Activated CD4-positive, alpha-beta T cell treated with anti-CD3 and anti-CD28 coated beads for 36 hours (primary cell): ENCODE results near the gene NANOS3. TPM values are rescaled to one million over a fixed set of nuclear protein-coding genes. Genes with fewer than 3 reads are reported as not detected.
A peak's percentile ranks its signal among the peaks of the same experiment; 100 is the strongest.

Experiments
- ATAC-seq: fragments of 200-7000 bp; cut with Tn5 transposase; one replicate; pipeline ENCODE4 v1.10.0; 2021; ENCODE audit warnings: mild to moderate bottlenecking, moderate library complexity
- CTCF ChIA-PET: fragments of 350-600 bp; sonication (Branson Sonifier 250); formaldehyde crosslinking; loops from one replicate; lab custom pipeline; 2021; ENCODE audit warnings: antibody characterized with exemption; lab: Charles Lee
- POLR2A ChIA-PET: fragments of 350-600 bp; sonication (Branson Sonifier 250); formaldehyde crosslinking; loops from one replicate; lab custom pipeline; 2021; ENCODE audit warnings: antibody characterized with exemption, inconsistent platforms; lab: Charles Lee
- DNase-seq: peaks from one replicate; pipeline ENCODE4 v3.0.0-alpha.2; 2020
- H3K27ac Mint-ChIP-seq: one replicate; pipeline ENCODE4 v1.8.0; 2021; ENCODE audit warnings: mixed read lengths
- H3K27me3 Mint-ChIP-seq: one replicate; pipeline ENCODE4 v1.8.0; 2021; ENCODE audit warnings: mixed read lengths
- H3K36me3 Mint-ChIP-seq: one replicate; pipeline ENCODE4 v1.8.0; 2021; ENCODE audit warnings: low read depth, mixed read lengths
- H3K4me1 Mint-ChIP-seq: one replicate; pipeline ENCODE4 v1.8.0; 2021; ENCODE audit warnings: mixed read lengths
- H3K4me3 Mint-ChIP-seq: one replicate; pipeline ENCODE4 v1.8.0; 2021; ENCODE audit warnings: mild to moderate bottlenecking, moderate library complexity, mixed read lengths
- H3K9me3 Mint-ChIP-seq: one replicate; pipeline ENCODE4 v1.8.0; 2021; ENCODE audit warnings: low read depth, mixed read lengths
- intact Hi-C, 2 experiments: fragments of 100-400 bp; cut with DNase I in 1 of 2; cut with micrococcal nuclease in 1 of 2; formaldehyde crosslinking; loops; one replicate each; pipeline versions ENCODE4 v1.14.2 to v1.15.1; 2022 to 2024; cut with DNase I, micrococcal nuclease
- total RNA-seq, 2 experiments: library from RNA; stranded (reverse); gene quantifications; one replicate each; pipeline ENCODE4 v1.2.3, GENCODE V29; 2021

The NANOS3 gene
- total RNA-seq, 2 experiments from 2014 or later = 1.2 to 1.6 TPM

DNA sequence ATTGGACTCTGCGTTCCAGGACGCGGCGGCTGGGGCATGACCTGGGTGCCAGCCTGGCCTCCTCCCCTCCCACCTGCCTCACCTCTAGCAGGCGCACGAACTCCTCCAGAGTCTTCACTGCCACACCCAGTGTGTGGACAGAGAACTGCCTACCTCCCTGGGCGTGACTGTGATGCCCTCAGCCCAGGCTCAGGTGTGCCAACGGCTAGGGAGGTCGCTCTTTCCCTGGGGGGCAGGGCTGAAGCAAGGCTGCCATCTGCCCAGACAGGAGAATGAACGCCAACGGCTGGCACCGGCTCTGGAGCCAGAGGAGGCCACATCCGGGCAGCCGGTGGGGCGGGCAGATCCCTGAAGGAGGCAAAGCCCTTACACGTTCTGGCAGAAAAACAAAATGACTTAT is 11.3 kb downstream of the NANOS3 start:
- ATAC-seq = no peak
- H3K36me3 Mint-ChIP-seq = no peaks in the 10 kb centered on the region
- H3K9me3 Mint-ChIP-seq = no peaks in the 10 kb centered on the region
- no peaks in the 10 kb centered on the region for H3K27me3 Mint-ChIP-seq
- peaks cover 6% of the 10 kb centered on the region for H3K4me1 Mint-ChIP-seq
- H3K4me3 Mint-ChIP-seq = no peak overlapping the region
- DNase-seq = no peak
- POLR2A ChIA-PET = no interaction called here
- intact Hi-C loops = no loop called here
- no peak overlapping the region for H3K27ac Mint-ChIP-seq
- CTCF ChIA-PET = interaction anchor here (0.8 kb wide), 1 partner anchor 171 kb away, joined by 3 read pairs; no protein-coding TSS in a partner anchor

DNA sequence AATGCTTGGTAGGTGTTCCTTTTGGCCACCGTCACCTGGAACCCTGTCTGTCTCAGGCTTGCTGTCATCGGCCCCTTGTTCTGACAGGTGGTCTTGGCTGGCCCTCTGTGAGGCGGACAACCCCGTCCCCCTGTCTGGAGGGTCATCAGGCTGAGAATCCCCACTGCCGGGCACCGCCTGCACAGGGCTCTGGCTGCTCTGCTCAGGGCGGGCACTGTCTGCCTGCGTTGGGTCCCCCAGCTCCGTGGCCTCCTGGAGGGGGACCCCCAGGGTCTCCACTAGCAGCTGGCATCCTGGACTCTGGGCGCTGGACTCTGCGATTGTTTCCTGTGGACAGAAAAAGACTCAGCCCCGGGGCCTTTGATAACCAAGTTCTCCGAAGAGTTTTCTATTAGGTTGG is 13.2 kb downstream of the NANOS3 start:
- DNase-seq (no peak), ATAC-seq (no peak)
- Mint-ChIP-seq H3K36me3 (no peaks in the 10 kb centered on the region), H3K4me3 (no peak overlapping the region), H3K9me3 (no peaks in the 10 kb centered on the region), H3K27ac (no peak overlapping the region), H3K4me1 (no peaks in the 10 kb centered on the region), H3K27me3 (no peaks in the 10 kb centered on the region)
- intact Hi-C loops = no loop called here
- ChIA-PET POLR2A (no interaction called here), CTCF (no interaction called here)

DNA sequence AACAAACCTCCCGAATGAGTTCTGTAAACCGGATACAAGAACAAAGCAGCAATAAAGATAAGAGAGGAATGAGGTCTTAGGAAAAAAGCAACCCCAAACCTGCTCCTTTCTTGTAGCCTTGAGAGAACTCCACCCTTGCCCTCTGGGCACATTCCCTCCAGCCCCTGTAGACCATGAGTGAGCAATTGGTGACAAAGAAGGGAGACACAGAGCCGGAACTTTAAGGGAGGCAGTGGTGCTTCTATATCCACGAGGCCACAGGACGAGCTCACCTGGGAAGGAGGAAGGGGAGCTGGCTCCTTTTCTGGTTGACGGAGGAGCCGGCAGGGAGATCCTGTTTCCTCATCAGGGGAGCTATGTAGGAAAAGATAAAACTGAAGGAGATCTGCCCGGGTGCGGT is 15.9 kb downstream of the NANOS3 start:
- no peaks in the 10 kb centered on the region for H3K27me3 Mint-ChIP-seq
- H3K36me3 Mint-ChIP-seq = no peaks in the 10 kb centered on the region
- H3K4me3 Mint-ChIP-seq = no peak overlapping the region
- no peaks in the 10 kb centered on the region for H3K9me3 Mint-ChIP-seq
- ATAC-seq = no peak
- intact Hi-C loops = no loop called here
- DNase-seq = no peak
- ChIA-PET POLR2A (interaction anchor here (0.6 kb wide), 3 partner anchors 20 to 192 kb away, joined by 3 to 4 read pairs (median 4); no protein-coding TSS in a partner anchor), CTCF (interaction anchor here (1.0 kb wide), 1 partner anchor 13 kb away, joined by 4 read pairs; no protein-coding TSS in a partner anchor)
- H3K4me1 Mint-ChIP-seq = no peaks in the 10 kb centered on the region
- H3K27ac Mint-ChIP-seq = no peak overlapping the region

DNA sequence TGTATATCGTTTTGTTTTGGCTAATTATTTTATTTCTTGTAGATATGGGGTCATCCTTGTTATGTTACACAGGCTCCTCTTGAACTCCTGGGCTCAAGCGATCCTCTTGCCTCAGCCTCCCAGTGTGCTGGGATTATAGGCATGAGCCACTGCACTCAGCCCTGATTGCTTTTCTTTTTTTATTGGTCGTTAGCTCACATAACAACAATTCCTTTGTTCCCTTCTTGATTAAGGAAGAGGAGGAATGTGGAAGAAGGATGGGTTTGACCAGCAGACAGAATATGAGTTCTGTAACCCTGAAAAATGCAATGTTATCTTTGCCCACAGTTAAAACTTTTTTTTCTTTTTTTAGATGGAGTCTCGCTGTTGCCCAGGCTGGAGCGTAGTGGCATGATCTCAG is 17.6 kb downstream of the NANOS3 start:
- CTCF ChIA-PET = no interaction called here
- POLR2A ChIA-PET = interaction anchor here (0.5 kb wide), 1 partner anchor 96 kb away, joined by 3 read pairs; no protein-coding TSS in a partner anchor
- DNase-seq (no peak), ATAC-seq (no peak)
- Mint-ChIP-seq H3K4me1 (no peaks in the 10 kb centered on the region), H3K27ac (no peak overlapping the region), H3K9me3 (no peaks in the 10 kb centered on the region), H3K4me3 (no peak overlapping the region), H3K36me3 (no peaks in the 10 kb centered on the region), H3K27me3 (no peaks in the 10 kb centered on the region)
- intact Hi-C loops = no loop called here

DNA sequence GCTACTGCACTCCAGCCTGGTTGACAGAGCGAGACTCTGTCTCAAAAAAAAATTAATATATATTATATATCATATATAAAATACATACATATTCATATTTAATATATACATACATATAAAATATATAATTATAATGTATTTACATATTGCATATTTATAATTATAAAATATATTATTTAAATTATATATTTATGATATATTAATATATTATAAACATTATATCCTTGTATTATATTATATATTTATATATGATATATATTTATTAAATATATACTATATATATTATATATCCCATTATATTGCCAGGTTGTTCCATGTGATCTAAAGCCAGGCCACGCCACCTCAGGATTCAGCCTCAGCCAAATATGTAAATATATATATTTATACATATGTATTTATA is 19.3 kb downstream of the NANOS3 start:
- H3K36me3 Mint-ChIP-seq = no peaks in the 10 kb centered on the region
- H3K9me3 Mint-ChIP-seq = no peaks in the 10 kb centered on the region
- intact Hi-C loops = no loop called here
- ATAC-seq (no peak), DNase-seq (no peak)
- POLR2A ChIA-PET = no interaction called here
- no peak overlapping the region for H3K27ac Mint-ChIP-seq
- CTCF ChIA-PET = no interaction called here
- H3K27me3 Mint-ChIP-seq = no peaks in the 10 kb centered on the region
- no peaks in the 10 kb centered on the region for H3K4me1 Mint-ChIP-seq
- no peak overlapping the region for H3K4me3 Mint-ChIP-seq

DNA sequence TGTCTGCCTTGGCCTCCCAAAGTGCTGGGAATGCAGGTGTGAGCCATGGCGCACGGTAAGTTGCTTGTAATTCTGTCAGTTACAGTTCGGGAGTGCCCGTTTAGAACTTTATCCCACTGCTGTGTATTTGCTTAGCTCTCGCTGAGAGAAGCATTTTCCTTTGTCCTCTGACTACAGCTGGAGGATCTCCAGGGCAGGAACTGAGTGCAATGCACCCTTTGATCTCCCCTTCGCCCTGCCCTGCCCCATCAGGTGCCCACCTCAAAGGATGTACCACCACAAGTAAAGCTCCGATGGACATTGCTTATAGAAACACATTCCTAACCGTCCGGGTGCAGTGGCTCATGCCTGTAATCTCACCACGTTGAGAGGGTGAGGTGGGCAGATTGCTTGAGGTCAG is 22.5 kb downstream of the NANOS3 start:
- Mint-ChIP-seq H3K4me1 (no peaks in the 10 kb centered on the region), H3K4me3 (no peak overlapping the region), H3K27me3 (no peaks in the 10 kb centered on the region), H3K9me3 (no peaks in the 10 kb centered on the region), H3K36me3 (no peaks in the 10 kb centered on the region), H3K27ac (no peak overlapping the region)
- DNase-seq = no peak
- no peak for ATAC-seq
- intact Hi-C loops = no loop called here
- ChIA-PET CTCF (interaction anchor here (1.1 to 1.5 kb wide), 2 partner anchors 149 to 177 kb away, joined by 3 read pairs; no protein-coding TSS in a partner anchor), POLR2A (no interaction called here)

DNA sequence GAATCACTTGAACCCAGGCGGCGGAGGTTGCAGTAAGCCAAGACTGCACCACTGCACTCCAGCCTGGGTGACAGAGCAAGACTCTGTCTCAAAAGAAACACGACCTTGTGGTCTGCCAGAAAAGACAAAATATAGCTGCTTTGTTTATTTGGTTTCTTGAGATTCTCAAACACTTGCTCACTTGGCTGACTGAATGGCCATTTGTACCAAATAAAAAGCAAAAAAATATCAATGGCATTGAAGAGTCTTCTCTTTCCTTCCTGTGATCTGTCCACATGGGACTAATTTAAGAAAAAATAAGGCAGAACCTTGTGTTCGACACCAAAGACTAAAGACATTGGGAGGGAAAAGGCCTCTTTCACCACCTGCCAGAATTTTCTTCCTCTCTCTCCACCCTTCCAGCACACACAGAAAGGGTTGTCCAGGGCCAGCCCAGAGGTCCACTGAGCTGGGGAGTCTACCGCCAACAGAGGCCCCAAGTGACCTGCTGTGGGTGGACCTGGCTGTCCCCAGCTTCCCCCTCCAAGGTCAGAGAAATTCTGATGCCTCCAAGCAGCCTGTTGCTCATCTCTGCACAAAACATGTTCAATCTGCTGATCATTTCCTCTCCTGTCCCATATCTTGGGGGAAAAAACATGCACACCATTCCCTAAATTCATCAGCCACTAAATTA is 23.1 kb downstream of the NANOS3 start:
- POLR2A ChIA-PET = no interaction called here
- intact Hi-C loops = no loop called here

DNA sequence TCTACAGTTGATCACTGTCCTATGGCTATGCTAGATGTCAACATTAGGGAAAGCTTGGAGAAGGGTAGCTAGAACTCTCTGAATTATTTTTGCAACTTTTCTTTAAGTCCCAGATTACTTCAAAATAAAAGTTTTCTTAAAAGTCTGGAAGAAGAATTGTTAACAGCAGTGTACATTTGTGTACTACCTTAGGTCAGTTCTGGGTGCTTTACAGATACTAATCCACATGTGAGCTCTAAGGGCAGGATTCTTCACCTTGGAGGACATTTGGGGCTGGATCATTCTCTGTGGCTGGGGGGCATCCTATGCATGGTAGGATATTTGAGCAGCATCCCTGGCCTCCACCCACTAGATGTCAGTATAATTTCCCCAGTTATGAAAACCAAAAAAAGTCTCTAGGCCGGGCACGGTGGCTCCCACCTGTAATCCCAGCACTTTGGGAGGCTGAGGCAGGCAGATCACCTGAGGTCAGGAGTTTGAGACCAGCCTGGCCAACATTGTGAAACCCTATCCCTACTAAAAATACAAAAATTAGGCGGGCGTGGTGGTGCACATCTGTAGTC is 26.1 kb downstream of the NANOS3 start:
- intact Hi-C loops = no loop called here
- Mint-ChIP-seq H3K36me3 (peaks cover 4% of the 10 kb centered on the region), H3K27ac (no peak overlapping the region)

More for the DNA sequence above, 23.1 kb downstream of the NANOS3 start:
- CTCF ChIA-PET = interaction anchor here (1.0 to 1.5 kb wide), 2 partner anchors 97 to 176 kb away, joined by 3 read pairs; no protein-coding TSS in a partner anchor
- H3K27me3 Mint-ChIP-seq = no peaks in the 10 kb centered on the region
- ATAC-seq (no peak), DNase-seq (no peak)
- H3K4me3 Mint-ChIP-seq = no peak overlapping the region
- no peaks in the 10 kb centered on the region for H3K4me1 Mint-ChIP-seq
- no peak overlapping the region for H3K27ac Mint-ChIP-seq
- no peaks in the 10 kb centered on the region for H3K36me3 Mint-ChIP-seq
- H3K9me3 Mint-ChIP-seq = no peaks in the 10 kb centered on the region

DNA sequence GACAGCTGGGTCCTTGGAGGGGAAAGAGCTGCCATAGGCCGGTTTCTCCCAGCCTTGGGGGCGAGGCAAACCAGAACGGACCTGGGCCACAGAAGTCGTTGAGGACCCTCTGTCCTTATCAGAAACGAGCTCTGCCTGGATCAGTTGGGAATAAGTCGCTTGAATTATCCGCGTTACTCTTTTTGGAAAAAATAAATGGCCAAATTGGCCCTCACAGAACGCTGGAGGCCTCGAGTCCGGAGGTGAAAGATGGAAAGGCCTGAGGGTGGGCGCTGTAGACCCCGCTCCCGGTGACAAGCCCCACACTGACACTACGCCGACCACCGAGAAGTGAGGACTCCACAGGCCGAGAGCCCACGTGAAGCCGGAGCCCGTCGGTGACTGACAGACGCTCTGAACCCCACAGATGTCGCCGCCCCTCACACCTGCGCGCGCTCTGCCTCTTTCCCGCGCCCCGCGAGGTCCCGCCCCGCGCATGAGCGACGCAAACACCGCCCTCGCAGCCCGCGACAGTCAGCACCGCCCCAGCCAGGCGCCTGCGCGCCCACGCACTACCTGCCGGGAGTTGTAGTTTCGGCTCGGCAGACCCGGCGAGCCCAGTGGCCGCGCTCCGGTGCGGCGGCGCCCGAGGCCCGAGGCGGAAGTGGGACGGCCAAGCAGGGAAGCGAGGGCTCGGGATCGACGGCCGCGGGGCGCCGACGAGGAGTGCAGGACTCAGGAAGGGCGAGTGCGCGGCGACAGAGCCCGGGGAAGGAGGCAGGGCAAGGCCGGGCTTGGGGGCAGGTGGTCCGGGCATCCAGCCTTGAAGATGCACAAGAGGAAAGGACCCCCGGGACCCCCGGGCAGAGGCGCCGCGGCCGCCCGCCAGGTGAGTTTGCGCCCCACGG is 28.9 kb downstream of the NANOS3 start, which contains the start of the genes BRME1 and CC2D1A:
TSS of gene BRME1 (minus strand) at position 484 of the 887 bp plus-strand sequence. CDS start 1,225 bp downstream, outside the sequence.
TSS of gene CC2D1A (plus strand) at position 568 of the 887 bp plus-strand sequence. CDS start at position 809, 241 bp downstream.
- peak; percentile 97 for ATAC-seq
- H3K36me3 Mint-ChIP-seq = peaks cover 8% of the 10 kb centered on the region
- ChIA-PET POLR2A (interaction anchor here (0.7 kb wide), 1 partner anchor 133 kb away, joined by 3 read pairs; no protein-coding TSS in a partner anchor), CTCF (interaction anchor here (0.5 to 1.3 kb wide), 6 partner anchors 10 to 156 kb away, joined by 3 read pairs; partner anchors contain the start of genes IL27RA and PALM3)
- H3K27ac Mint-ChIP-seq = peak within 1 kb of the TSS; percentile 93
- peaks cover 14% of the 10 kb centered on the region for H3K4me1 Mint-ChIP-seq
- peak; percentile 99 for DNase-seq
- intact Hi-C loops = loop anchor here in 1 of 2 experiments (1.0 kb wide), 8 partner anchors 15 to 175 kb away; partner anchors contain the start of genes DCAF15 and RFX1
- no peaks in the 10 kb centered on the region for H3K27me3 Mint-ChIP-seq
- H3K9me3 Mint-ChIP-seq = peaks cover 1% of the 10 kb centered on the region
- H3K4me3 Mint-ChIP-seq = peak within 1 kb of the TSS; percentile 75

More for the DNA sequence above, 26.1 kb downstream of the NANOS3 start:
- Mint-ChIP-seq H3K27me3 (no peaks in the 10 kb centered on the region), H3K4me1 (peaks cover 14% of the 10 kb centered on the region), H3K9me3 (peaks cover 1% of the 10 kb centered on the region), H3K4me3 (no peak overlapping the region)
- CTCF ChIA-PET = interaction anchor here (0.6 to 2.2 kb wide), 10 partner anchors 17 to 614 kb away, joined by 3 to 7 read pairs (median 3); no protein-coding TSS in a partner anchor
- DNase-seq = peak; percentile 54
- POLR2A ChIA-PET = interaction anchor here (0.7 kb wide), 1 partner anchor 17 kb away, joined by 9 read pairs; no protein-coding TSS in a partner anchor
- ATAC-seq = peak; percentile 21

DNA sequence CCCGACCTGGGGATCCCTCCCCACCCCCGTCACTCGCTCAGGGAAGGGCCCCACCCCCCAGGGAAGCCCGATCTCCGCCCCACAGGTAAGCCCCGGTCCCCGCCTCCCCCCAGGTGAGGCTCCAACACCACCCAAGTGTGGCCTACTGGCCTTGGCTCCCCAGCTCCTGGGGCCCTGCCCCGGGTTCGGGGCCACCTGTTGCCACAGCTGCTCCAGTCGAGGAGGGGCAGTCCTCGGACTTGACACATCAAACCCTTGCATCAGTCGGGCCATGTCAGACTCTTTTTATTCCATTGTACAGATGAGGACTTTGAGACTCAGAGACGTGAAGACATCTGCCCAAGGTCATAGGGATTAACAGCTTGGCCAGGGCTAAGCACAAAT is 29.6 kb downstream of the NANOS3 start:
- Mint-ChIP-seq H3K9me3 (peaks cover 1% of the 10 kb centered on the region), H3K36me3 (peaks cover 9% of the 10 kb centered on the region), H3K27ac (peak overlapping the region; percentile 77), H3K4me3 (peak overlapping the region; percentile 75), H3K4me1 (peaks cover 14% of the 10 kb centered on the region), H3K27me3 (no peaks in the 10 kb centered on the region)
- DNase-seq = peak; percentile 49
- POLR2A ChIA-PET = interaction anchor here (0.7 kb wide), 1 partner anchor 132 kb away, joined by 3 read pairs; no protein-coding TSS in a partner anchor
- ATAC-seq = peak; percentile 27
- CTCF ChIA-PET = interaction anchor here (0.5 to 1.3 kb wide), 8 partner anchors 14 to 167 kb away, joined by 3 read pairs; partner anchors contain the start of genes DCAF15, IL27RA and PALM3
- intact Hi-C loops = loop anchor here in 1 of 2 experiments (1.0 kb wide), 8 partner anchors 15 to 175 kb away; partner anchors contain the start of genes DCAF15 and RFX1
